Testis (tissue), 3 donors: ENCODE data around the gene ZBTB20. TPM values are rescaled to one million over a fixed set of nuclear protein-coding genes. Genes with fewer than 3 reads are reported as not detected.

Experiments
- DNase-seq: peaks from one replicate; pipeline ENCODE4 v3.0.0-alpha.2; 2019
- H3K27ac ChIP-seq, 2 donors: fragments of 200-600 bp; sonication (generic); one replicate each; pipeline ENCODE4 v1.5.1; 2019
- H3K27me3 ChIP-seq: fragments of 200-600 bp; sonication (generic); one replicate; pipeline ENCODE4 v1.5.1; 2019
- H3K36me3 ChIP-seq: fragments of 200-600 bp; sonication (generic); one replicate; pipeline ENCODE4 v1.5.1; 2017; ENCODE audit warnings: low read depth; ENCODE audit errors: missing control alignments
- H3K4me1 ChIP-seq: fragments of 200-600 bp; sonication (generic); one replicate; pipeline ENCODE4 v1.5.1; 2019
- H3K4me3 ChIP-seq, 2 donors: fragments of 200-600 bp; sonication (generic); one replicate each; pipeline ENCODE4 v1.5.1; 2017 to 2019
- H3K9me3 ChIP-seq: fragments of 200-600 bp; sonication (generic); one replicate; pipeline ENCODE4 v1.5.1; 2017
- POLR2A ChIP-seq: fragments of 450-650 bp; IDR thresholded peaks from one replicate; pipeline ENCODE4 v1.6.1; 2017; ENCODE audit warnings: antibody characterized with exemption, mild to moderate bottlenecking, moderate library complexity
- WGBS, 2 donors: methylation state at CpG; one replicate each; pipeline ENCODE4 v1.1.5; 2018; 5-methylcytosine and 5-hydroxymethylcytosine counted together
- intact Hi-C: fragments of 100-400 bp; cut with DNase I; formaldehyde crosslinking; loops from one replicate; pipeline ENCODE4 v1.15.1; 2023; ENCODE audit warnings: low total_unique reads
- polyA plus RNA-seq: library from polyadenylated mRNA; stranded (reverse); fragments of 350-450 nt; fragmentation: Illumina TruSeq; extraction: RNeasy Lipid Tissue Mini Kit (QIAGEN cat#74804); gene quantifications from one replicate; pipeline ENCODE4 v1.2.3, GENCODE V29; 2014; ENCODE audit warnings: low read depth, low replicate concordance; ENCODE audit not compliant: insufficient read depth
- total RNA-seq, 2 donors: library from RNA; depleted of rRNA; stranded (reverse); fragments of >200 nt; gene quantifications; one replicate each; pipeline ENCODE4 v1.2.3, GENCODE V29; 2016
- TF ChIP-seq, protein P1 (sequence below), 3 experiments: fragments of 450-650 bp in 2 of 3; fragments of 200-600 bp in 1 of 3; sonication (generic) in 1 of 3; IDR thresholded peaks; one replicate each; pipeline ENCODE4 v1.5.1; 2016 to 2019; ENCODE audit warnings: antibody characterized with exemption in 3 of 3, mild to moderate bottlenecking in 2 of 3, moderate library complexity in 1 of 3

Gene ZBTB20
- total and polyA plus RNA-seq, 3 donors from 2014 or later, result 36.8 to 179 (median 126) TPM

DNA sequence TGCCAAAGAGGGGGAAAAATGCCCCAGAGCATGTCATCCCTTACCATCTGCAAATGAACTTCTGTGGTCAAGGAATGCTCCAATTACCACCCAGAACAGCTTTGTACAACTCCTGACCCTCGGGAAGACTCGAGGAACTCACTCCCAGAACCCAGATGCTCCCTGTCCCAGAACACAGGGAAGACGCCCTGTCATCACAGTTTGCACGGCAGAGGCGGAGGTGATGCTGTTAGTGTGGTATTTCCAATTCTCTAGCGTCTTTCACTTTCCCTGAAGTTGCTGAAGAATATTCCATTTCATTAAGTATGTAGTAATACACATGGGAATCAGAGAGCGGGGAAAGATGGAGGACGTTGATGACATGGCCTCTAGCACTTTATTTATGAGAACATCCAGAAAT, 659.6 kb downstream of the ZBTB20 start:
- no peaks in the 10 kb centered on the region for H3K9me3 ChIP-seq
- TF ChIP-seq POLR2A, result no peak
- TF ChIP-seq, protein P1, sequence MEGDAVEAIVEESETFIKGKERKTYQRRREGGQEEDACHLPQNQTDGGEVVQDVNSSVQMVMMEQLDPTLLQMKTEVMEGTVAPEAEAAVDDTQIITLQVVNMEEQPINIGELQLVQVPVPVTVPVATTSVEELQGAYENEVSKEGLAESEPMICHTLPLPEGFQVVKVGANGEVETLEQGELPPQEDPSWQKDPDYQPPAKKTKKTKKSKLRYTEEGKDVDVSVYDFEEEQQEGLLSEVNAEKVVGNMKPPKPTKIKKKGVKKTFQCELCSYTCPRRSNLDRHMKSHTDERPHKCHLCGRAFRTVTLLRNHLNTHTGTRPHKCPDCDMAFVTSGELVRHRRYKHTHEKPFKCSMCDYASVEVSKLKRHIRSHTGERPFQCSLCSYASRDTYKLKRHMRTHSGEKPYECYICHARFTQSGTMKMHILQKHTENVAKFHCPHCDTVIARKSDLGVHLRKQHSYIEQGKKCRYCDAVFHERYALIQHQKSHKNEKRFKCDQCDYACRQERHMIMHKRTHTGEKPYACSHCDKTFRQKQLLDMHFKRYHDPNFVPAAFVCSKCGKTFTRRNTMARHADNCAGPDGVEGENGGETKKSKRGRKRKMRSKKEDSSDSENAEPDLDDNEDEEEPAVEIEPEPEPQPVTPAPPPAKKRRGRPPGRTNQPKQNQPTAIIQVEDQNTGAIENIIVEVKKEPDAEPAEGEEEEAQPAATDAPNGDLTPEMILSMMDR (IDR thresholded peaks at IDR 0.05), result no peak
- no peaks in the 10 kb centered on the region for H3K27me3 ChIP-seq
- intact Hi-C loops, result no loop called here
- H3K27ac ChIP-seq, result no peak overlapping the region
- H3K4me1 ChIP-seq, result peaks cover 10% of the 10 kb centered on the region
- no peak overlapping the region for H3K4me3 ChIP-seq
- H3K36me3 ChIP-seq, result no peaks in the 10 kb centered on the region
- no peak for DNase-seq
- 96 to 97% methylated on average over 8 of the region's 8 CpGs for WGBS, 2 donors

DNA sequence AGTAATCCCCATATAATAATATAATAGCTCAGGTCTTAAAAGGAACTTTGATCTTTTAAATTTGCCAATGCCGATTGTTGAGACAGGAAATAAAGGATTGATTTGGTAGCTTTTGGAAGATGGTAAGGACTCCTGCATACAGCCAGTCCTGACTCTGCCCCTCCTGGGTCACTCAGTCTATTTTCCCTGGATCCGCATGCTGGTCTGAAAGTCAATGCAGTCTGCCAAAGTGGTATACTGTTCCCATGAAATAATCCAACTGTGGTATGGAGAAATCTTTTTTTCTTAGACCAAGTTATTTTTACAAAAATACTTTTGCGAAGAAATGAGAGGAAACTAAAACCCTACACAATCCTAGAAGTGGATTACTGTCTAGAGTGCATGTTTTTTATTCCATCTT, 662.2 kb downstream of the ZBTB20 start:
- 64 to 67% methylated on average over 3 of the region's 3 CpGs for WGBS, 2 donors
- H3K9me3 ChIP-seq, result no peaks in the 10 kb centered on the region
- no peak overlapping the region for H3K27ac ChIP-seq
- no peaks in the 10 kb centered on the region for H3K27me3 ChIP-seq
- DNase-seq, result no peak
- H3K36me3 ChIP-seq, result no peaks in the 10 kb centered on the region
- intact Hi-C loops, result no loop called here
- H3K4me1 ChIP-seq, result peaks cover 10% of the 10 kb centered on the region
- no peak overlapping the region for H3K4me3 ChIP-seq
- TF ChIP-seq, protein P1 (IDR thresholded peaks at IDR 0.05), result no peak
- TF ChIP-seq POLR2A, result no peak

DNA sequence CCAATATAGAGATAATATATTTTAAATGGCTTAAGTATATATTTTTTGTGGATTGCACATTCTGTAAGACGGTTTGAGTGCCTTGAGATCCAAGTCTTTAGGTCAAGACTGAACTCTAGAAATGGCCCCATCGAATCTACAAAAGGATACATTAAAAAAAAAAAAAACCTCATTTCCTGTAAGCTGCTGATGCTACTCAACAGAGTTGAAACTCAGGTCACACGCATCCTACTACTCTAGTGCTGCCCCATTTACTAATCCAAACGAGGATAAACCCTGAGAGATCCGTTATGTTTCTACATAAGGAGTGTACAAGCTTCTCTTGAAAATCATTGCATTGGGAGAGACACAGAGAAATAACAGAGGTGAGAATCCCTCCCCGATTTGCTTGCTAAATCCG, 666.0 kb downstream of the ZBTB20 start:
- Histone ChIP-seq H3K4me1 (peaks cover 10% of the 10 kb centered on the region), H3K4me3 (no peak overlapping the region), H3K27ac (no peak overlapping the region), H3K36me3 (no peaks in the 10 kb centered on the region), H3K27me3 (no peaks in the 10 kb centered on the region), H3K9me3 (no peaks in the 10 kb centered on the region)
- no peak for DNase-seq
- WGBS, 2 donors, result 85 to 95% methylated on average over 7 of the region's 7 CpGs
- TF ChIP-seq POLR2A, result no peak
- TF ChIP-seq, protein P1 (IDR thresholded peaks at IDR 0.05), result no peak
- intact Hi-C loops, result no loop called here

DNA sequence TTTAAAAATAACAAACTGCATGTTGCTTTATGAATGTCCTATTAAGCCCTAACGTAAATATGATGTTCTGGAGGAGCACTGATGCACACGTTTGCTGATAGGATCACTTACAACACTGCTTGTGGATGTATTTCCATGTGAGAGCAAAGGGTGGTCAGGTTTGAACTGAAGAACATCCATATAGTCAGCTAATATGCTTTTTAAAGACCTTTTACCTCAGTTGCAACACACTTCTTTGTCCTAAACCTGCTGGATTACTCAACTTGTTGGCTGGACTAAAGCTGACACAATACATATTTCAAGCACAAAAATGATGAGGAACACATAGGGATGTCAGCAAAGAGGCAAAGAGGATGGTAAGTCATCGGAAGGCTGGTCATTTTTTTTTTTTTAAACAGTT, 666.6 kb downstream of the ZBTB20 start:
- WGBS, 2 donors, result 73 to 79% methylated on average over 3 of the region's 3 CpGs
- DNase-seq, result no peak
- no peak for TF ChIP-seq POLR2A
- TF ChIP-seq, protein P1 (IDR thresholded peaks at IDR 0.05), result no peak
- no peak overlapping the region for H3K27ac ChIP-seq
- H3K4me3 ChIP-seq, result no peak overlapping the region
- H3K9me3 ChIP-seq, result no peaks in the 10 kb centered on the region
- H3K4me1 ChIP-seq, result peaks cover 10% of the 10 kb centered on the region
- no peaks in the 10 kb centered on the region for H3K36me3 ChIP-seq
- no peaks in the 10 kb centered on the region for H3K27me3 ChIP-seq
- intact Hi-C loops, result no loop called here

DNA sequence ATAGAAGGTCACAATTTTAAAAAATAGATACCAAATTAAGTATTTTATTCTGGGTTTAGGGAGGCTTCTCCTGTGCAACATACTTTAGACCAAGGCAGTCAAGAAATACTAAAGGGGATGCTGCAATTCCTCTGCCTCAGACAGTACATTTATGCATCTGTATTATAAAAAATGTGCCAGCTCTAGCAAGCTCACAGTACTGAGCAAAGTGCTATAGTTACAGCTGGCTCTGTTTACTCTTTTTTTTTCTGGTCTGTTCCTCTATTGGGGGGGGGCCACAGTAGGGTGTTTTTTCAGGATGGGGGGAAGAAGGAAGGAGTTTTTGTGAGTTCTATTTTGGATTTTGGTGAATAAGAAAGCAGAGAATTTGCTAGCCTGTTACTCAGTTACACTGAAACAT, 668.3 kb downstream of the ZBTB20 start:
- Histone ChIP-seq H3K36me3 (no peaks in the 10 kb centered on the region), H3K9me3 (no peaks in the 10 kb centered on the region), H3K4me3 (no peak overlapping the region), H3K27me3 (no peaks in the 10 kb centered on the region), H3K4me1 (peaks cover 5% of the 10 kb centered on the region), H3K27ac (no peak overlapping the region)
- no peak for DNase-seq
- intact Hi-C loops, result no loop called here
- no peak for TF ChIP-seq POLR2A
- TF ChIP-seq, protein P1 (IDR thresholded peaks at IDR 0.05), result no peak
